NCI-H446 treated with DMSO at 0.1 percent for 48 hours (cell line): ENCODE data around the gene FAM124B.

Experiments
- DNase-seq: peaks from one replicate; lab custom pipeline; 2025; lab: John Stamatoyannopoulos, UW

The FAM124B gene

DNA sequence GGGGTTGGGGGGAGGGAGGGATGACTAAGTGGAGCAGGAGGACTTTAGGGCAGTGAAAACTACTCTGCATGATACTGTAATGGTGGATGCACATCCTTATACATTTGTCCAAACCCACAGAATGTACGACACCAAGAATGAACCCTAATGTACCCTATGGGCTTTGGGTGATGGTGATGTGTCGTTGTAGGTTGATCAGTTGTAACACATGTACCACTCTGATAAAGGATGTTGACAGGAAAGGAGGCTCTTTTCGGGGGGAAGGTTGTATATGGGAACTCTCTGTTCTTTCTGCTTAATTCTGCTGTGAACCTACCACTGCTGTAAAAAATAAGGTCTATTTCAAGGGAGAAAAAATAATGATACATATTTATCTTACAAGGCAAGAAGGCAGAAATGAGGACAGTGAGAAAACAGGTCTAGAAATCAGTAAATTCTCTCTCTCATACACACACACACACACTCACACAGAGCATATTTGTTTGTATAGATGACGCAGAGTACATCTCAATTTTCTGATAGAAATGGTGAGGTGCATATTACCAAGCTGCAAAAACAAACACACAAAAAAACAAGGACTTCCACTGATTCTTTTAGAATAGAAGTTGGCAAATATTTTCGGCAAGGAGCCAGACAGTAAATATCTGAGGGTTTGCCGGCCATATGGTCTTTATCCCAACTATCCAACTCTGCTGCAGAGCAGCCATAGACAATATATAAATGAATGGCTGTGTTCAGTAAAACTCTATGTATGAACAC is 20.2 kb downstream of the FAM124B start:
- DNase-seq = peak; percentile 93

DNA sequence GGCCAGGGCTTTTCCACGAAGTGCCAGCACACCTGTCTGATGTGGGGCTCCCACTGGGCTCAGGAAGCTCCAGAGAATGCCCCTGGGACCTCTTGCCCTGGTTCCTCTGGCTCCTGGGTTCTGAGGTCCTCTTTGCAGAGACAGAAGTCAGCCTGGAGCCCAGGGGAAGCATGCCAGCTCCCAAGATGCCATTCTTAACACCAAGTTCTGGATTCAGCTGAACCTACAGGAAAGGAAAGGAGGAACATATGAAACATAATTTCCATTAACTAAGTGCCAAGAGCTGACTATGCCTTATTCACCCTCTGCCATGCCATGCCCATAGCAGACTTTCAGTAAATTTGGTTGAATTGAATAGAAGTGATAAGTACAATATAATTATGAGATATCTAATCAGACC is 21.9 kb downstream of the FAM124B start:
- DNase-seq = peak; percentile 36

DNA sequence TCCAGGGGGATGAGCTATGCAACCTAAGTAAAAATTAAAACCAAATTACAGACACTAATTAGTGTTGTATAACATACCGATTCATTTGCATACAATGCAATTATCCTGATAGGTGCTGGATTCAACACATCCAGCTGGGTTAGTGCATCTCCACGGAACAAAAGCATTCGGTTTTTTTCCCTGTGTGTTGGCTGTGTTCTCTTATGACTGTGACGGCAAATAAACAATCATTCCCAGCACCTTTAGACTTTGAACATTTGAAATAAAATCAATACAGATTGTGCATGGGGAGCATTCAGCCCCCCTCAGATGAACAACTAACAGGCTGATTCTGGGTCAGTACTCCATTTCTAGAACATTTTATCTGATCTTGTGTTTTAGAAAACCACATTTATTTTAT is 22.7 kb downstream of the FAM124B start:
- no peak for DNase-seq

DNA sequence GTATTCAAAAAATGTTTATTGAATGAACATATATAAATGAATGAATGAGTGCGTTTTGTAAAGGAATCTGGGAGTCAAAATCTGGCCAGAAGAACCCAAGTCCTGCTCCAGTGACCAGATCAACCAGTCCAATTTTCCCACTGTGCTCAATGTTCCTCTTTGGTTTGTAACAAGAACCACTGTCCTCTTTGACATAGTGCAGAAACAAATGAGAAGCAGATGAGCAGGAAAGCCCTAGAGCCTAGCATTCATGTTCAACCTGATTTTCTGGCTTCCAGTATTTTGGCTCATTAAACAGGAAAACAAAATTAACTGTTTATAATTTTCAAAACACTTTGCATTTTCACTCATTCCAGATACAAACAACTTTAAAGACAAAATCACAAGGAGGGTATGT is 23.2 kb downstream of the FAM124B start:
- DNase-seq = no peak

DNA sequence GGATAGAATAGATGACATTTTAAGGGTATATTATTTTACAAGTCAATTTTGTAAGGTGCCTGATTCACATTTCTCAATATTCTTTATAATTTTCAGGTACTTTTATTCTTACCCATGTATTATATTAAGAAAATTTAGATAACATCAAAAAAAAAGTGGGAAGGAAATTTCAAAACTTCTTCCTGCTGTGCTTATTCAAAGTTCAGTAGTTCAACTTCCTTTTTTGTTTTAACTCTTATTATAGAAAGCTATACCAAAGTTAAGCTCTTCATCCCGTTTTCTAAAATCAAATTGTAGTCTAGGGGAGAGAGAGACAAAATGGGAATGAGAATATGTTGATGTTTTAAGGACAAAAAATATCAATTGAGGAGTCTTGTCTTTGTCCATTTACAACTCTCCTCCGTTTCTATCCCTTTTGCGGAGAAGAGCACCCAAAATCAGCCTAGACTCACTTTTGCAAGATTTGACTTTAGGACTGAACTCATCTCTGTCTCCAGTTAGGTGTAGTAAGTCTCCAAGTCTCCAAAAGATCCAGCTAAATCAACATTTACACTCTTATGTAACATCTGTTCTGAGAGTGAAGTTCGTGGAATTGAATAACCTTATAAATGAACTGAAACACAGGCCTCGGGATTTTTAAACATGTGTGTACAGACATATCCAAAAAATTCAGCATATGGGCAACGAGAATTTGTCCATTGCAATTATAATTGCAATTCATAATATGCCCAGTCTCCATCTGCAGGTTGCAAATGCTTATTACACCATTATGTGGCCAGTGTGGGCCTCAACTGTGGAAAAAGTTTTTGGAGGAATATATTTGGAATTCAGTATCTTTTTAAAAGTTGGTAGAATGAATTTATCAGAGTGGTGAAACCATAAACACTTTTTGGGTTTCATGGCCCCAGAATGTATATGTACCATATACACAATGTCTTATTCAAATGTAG is 23.9 kb downstream of the FAM124B start:
- no peak for DNase-seq

DNA sequence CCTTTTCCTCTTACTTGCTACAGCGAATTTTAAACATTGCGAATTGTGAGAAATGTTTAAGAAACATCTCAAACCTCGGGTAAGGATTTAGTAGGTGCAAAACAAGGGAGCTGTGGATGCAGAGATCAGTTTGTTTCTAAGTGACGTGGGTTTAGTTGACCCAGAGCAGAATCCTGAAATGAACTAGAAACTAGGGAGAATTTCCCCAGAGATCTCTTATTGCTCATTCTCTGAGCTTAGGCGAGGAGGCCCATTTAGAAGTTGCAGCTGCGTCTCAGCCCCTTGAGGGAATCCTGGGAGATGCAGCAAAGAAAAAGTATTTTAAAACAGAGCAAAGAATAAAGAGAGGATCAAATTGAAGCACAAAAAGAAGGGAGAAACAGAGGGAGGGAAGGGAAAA is 29.3 kb downstream of the FAM124B start:
- no peak for DNase-seq

DNA sequence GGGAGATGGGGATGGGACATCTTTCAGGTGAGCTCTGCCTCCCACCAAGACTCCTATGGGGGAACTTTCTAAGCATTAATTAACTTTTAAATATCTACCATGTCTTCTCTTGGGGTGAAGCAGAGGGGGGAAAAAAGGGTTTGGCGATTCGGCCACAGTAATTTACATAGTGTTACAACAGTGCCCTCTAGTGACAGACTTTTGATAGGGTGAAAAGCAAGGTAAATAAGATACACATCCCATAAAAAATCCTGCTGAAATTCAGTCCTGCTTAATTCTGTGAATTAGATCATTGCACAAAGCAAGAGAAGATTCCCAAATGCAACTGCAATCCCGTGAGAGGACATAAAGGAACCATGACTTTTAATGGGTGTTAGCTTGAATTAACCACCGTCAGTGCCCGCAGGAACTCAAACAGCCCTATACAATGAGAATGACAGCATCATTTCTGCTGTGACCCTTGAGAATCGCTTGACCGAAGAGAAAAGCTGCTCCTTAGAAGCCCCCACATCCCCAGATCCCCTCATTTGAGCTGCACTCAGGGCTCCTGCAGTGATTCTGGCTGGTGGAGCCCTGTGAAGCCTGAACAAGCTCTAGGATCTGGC is 32.8 kb downstream of the FAM124B start:
- DNase-seq = no peak

DNA sequence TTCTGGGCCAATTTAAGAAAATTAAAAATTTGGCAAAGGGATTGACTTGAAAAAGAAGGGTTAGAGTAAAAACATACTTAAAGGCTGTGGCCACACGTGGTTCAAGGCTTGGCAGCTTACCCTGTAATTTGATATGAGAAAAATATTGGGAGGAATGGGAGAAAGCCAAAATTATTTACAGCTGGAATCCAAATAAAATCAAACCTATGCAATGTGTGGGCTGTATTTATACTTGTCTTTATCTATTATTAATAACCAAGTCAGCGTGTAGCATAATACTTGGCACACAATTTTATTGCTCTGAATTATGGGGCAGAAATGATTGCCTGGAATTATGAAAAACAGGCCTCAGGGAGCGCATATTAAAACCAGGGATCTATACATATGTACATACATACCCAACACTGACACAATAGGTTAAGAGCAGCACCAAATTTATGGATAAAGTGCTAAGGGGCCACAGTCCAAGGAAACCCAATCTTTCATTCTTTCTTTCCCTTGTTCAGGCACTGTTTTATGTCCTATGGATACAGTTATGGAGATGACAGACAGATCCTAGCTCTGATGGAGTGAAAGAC is 35.6 kb downstream of the FAM124B start:
- peak; percentile 92 for DNase-seq

GRCh38 chr2:224365331-224365730 is 36.6 kb downstream of the FAM124B start:
- DNase-seq = no peak

DNA sequence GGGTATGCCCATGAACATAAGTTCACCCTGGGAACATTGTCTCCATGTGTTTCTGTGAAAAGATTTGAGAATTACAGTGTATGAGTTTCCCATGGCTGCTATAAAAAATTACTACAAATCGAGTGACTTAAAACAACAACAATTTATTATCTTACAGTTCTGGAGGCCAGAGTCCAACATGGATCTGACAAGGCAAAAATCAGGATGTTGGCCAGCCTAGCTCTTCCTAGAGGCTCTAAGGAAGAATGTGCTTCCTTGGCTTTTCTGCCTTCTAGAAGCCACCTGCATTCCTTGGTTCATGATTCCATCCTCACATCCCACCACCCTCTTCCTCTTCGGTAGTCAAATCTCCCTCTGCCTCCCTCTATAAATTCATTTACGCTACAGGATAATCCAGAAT is 38.6 kb downstream of the FAM124B start:
- no peak for DNase-seq

GRCh38 chr2:224362094-224362493 is 39.8 kb downstream of the FAM124B start:
- DNase-seq = no peak

DNA sequence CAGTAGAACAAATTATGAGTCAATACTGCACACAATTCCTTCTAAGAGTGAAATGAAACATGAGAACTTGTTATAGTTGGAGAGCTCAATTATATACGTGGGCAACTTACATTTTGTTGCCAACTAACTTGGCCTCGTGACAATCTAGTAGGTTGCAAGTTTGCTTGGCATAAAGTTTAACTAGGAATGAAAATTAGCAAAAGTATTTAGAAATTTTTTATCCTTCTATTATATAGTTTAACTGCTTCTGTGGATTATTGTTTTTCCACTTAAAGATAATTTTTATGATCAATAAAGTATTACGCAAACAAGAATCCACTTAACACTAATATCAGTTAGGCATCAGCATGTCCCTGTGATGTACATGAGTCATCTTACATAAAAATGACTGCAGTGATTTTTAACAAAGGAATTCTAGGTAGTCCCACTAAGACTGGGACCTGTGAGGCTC is 41.1 kb downstream of the FAM124B start:
- DNase-seq = peak; percentile 81

GRCh38 chr2:224359569-224359968 is 42.3 kb downstream of the FAM124B start:
- DNase-seq = no peak

DNA sequence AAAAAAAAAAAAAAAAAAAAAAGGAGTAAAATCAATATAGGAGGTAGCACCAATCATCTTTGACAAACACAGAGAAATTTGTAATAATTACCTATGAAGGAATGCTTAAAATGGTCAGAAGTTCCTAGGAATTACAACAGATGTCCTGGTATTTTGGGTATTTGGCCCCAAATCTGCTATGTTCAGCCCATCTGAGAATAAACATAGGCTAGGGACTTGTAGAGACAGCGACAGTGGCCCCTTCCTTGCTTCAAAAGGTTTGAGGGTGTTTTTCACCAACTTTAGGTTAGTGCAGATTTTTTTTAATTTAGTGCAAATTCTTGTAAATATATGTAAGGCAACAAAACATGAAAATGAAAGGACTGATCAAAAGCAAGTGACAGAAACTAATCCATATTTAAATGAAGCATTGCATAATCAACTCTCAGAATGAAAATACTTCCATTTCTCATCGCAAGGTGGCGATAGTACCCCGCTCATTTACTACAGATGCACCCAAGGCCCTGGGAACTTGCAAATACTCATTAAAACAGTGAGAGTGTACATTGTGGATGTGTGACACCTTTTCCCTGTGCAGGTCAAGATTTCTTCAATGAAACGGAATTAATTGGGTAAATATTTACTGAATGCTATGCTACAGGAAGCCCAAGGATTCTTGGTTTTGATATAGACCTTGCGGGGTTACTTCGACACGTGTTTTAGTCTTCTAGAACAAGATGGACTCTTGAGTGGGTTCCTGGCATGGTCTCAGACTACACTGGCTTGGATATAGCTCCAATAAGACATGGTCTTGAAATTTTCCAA is 44.6 kb downstream of the FAM124B start:
- DNase-seq = peak; percentile 42

DNA sequence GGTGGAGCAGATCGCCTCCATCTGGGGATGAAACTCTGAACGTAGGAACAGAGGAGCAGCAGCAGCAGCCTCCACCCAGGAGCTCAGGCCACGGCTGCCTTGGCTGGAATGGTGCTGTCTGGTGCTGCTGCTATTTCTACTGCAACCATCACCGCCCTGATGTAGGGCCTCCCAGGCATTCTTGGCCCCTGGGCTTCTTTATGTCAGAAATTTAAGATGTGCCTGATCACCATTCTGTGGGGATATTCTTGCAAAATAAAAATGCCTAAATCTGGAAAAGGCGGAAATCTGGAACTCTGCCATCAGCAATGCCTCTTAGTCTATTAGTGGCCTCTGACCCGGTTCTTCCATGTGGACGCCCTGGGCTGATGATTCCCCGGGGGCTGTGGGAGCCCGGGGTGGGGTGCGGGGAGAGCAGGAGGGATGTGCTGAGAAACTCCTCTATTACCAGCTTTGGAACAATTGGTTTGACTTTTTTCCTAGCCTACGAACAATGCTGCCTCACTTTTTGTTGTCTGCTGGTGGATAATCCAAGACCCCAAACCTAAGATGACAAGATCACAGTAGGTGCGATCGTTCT is 47.2 kb downstream of the FAM124B start:
- no peak for DNase-seq

GRCh38 chr2:224350703-224351102 is 51.2 kb downstream of the FAM124B start:
- DNase-seq = no peak

DNA sequence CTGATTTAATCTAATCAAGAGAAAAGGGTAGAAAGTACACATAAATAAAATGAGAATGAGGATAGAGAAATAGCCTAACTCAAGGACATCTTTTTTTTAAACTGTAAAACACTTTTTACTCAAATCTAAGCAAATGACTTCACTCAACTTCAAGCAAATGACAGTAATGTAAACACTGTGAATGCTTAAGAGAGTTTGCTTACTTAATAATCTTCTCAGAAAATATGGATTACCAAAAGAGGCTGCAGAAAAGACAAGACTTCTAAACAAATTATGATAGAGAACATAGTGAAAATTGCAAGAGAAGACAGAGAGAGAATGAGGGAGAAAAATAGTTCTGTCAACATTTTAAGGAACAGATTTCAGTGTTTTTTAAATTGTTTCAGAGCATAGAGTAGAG is 52.5 kb downstream of the FAM124B start:
- DNase-seq = no peak

- DNase-seq = no peak
These were observed 54.5 kb downstream of the FAM124B start for GRCh38 chr2:224347176-224348051.

DNA sequence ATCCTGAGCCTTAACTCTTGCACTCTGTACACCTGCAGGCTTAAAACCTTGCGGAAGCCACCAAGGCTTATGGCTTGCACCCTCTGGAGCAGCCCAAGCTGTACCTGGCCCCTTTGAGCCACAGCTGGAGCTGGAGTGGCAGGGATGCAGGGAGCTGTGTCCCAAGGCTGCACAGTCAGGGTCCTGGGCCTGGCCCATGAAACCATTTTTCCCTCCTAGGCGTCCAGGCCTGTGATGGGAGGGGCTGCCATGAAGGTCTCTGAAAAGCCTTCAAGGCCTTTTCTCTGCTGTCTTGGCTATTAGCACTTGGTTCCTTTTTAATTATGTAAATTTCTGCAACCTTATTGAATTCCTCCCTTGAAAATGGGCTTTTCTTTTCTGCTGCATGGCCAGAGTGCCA is 56.4 kb downstream of the FAM124B start:
- no peak for DNase-seq

- no peak for DNase-seq
These were observed 58.7 kb downstream of the FAM124B start for GRCh38 chr2:224343226-224343625.
